Measurements from ENCODE around the gene FXYD3.
A peak's percentile ranks its signal among the peaks of the same experiment; 100 is the strongest.

Gene FXYD3

GRCh38 chr19:35166100-35167063, 50.8 kb downstream of the FXYD3 start:
- DNase-seq, result peak; percentile 45

GRCh38 chr19:35167251-35168119, 51.9 kb downstream of the FXYD3 start:
- DNase-seq, result peak; percentile 62

GRCh38 chr19:35168196-35168595, 52.6 kb downstream of the FXYD3 start:
- peak; percentile 31 for DNase-seq

- peak; percentile 56 for DNase-seq
These were observed 53.8 kb downstream of the FXYD3 start for GRCh38 chr19:35169221-35169995.

- DNase-seq, result peak; percentile 58
These were observed 54.9 kb downstream of the FXYD3 start for GRCh38 chr19:35170359-35171061.

GRCh38 chr19:35171730-35172129, 56.1 kb downstream of the FXYD3 start:
- DNase-seq, result peak; percentile 58
